KBM-7 (cell line): ENCODE data around the gene ELOA.
"Not testable (repeated sequence)": the region's sequence is repeated elsewhere in the genome, so short reads cannot be mapped to it uniquely, and the experiment has no call there.

Source experiments
- DNase-seq: peaks from one replicate; pipeline ENCODE4 v3.0.0-alpha.2; 2015
- in situ Hi-C: fragments of 300-500 bp; cut with MboI; formaldehyde crosslinking; loops from 2 replicates; pipeline ENCODE4 v1.14.3; 2020; ENCODE audit warnings: low sequenced_read_pairs, low pct_unique_long_range_greater_than_20kb, mixed read lengths

The ELOA gene

DNA sequence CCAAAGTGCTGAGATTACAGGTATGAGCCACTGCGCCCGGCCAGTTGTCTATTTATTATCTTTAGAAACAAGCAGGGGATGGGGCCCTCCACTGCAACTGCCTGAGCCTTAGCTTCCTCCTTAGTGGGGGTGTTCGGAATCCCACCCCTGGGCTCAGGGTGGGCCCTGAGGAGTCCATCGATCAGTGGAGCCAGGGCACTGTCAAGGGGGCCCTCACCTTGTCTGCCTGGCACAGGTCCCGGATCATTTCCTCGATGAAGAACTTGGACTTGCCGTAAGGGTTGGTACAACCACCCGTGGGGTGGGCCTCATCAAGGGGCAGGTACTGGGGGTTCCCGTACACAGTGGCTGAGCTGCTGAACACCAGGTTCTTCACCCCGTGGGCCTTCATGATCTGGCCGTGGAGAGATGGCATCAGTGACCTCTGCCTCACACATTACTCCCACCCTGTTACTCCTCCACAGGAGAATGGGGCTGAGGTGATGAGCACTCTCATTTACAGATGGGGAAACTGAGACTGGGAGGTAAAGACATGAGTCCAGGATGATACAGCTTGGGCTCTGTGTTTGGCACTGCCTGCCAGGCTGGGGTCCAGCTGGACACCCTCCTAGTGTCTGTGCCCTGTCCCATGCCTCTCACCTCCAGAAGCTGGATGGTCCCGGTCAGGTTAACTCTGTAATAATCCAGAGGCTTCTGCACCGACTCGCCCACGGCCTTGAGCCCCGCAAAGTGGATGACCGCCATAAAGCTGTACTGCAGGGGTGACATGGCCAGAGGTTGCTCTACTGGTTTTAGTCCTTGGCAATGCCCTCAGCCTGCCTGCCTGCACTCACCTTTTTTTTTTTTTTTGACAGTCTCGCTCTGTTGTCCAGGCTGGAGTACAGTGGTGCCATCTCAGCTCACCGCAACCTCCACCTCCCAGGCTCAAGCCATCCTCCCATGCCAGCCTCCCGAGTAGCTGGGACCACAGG lies 54.5 kb downstream of the ELOA start:
- in situ Hi-C loops: no loop called here
- no peak for DNase-seq

DNA sequence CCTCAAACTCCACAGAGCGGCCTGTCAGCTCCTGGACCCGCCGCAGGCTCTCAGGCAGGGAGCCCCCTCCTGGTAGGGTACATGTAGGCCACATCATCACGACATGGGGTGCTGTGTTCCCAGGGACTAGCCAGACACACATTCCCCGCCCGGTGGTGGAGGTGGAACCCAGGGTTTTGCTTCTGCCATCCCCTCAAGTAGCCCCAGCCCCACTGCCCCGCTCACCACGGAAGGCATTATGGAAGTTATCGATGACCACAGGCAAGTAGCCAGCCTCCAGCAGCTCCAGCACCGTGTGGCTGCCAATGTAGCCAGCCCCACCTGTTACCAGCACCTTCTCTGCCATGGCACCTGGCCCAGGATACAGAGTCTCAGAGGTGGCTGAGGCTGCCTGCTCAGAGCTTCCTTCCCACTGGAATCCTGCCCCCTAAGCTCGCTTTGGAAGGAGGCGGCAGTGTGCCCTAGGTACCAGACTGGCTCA lies 55.4 kb downstream of the ELOA start:
- DNase-seq: no peak
- in situ Hi-C loops: no loop called here

DNA sequence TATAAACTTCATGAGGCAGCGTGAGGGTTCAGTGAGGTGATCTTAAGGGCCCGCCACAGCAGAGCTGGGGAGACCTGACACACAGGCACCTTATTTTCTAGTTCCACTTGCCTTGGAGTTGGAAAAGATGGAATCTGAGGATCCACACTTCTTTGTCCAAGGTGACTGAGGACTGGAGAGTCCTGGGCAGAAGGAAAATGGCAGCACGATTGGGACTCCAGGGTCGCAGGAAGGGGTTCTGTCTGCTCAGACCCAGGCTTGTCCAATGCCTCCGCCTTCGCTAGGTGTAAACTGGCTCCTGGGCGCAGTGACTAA lies 55.9 kb downstream of the ELOA start:
- in situ Hi-C loops: no loop called here
- DNase-seq: no peak

- in situ Hi-C loops: loop anchor here (25.0 kb wide), 1 partner anchor 113 kb away; the partner anchor contains the start of gene CNR2
- no peak for DNase-seq
Measured at GRCh38 chr1:23799570-23800399, 56.5 kb downstream of the ELOA start.

DNA sequence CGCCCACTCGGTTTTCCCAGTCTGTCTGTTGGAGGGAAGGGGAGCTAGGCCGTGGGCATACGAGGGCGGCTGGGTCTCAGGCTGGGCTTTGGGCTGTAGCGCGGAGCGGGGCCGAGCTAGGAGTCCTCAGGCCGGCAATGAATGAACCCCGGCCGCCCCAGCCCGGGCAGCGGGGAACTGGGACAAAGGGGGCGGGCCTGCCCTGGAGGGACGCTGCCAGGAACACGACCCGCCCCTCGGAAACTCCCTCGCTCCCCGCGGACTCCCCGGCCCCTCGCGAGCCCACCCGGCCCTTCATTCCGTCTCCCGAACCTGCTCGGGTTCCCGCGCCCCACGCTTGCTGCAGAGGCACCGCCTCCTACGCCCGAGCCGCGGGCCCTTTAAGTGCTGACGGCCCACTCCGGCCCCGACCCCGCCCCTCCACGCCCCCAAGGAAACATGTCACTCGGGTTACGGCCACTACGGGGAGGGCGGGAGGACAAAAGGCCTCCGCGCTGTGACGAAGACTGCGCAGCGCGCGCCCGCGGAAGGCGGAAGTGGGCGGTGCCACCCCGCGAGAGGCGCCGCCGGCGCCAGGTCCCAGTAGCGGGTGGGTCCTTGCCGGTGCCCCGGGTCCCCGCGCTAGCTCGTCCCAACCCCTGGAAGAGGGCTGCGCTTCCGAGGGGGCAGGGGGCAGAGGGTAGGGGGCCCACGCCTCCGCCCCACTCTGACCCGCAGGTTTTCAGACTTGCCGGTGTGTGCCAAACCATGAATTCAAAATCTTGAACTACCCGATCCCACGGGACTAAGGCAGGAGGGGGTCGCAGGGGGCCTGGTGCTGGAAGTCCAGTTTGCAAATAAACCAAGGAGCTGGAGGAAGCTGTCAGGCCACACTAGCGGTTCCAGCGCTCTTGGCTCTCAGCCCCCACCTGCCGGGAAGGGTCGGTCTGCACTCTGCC lies 57.4 kb downstream of the ELOA start, which contains the start of gene GALE:
TSS of gene GALE (minus strand) at position 355 of the 938 bp plus-strand sequence. CDS start 1,747 bp downstream, outside the sequence.
- peak; percentile 93 for DNase-seq
- in situ Hi-C loops: loop anchor here (25.0 kb wide), 1 partner anchor 112 kb away; the partner anchor contains the start of gene CNR2

GRCh38 chr1:23801338-23801748 lies 58.1 kb downstream of the ELOA start:
- DNase-seq: no peak
- in situ Hi-C loops: loop anchor here (25.0 kb wide), 1 partner anchor 111 kb away; the partner anchor contains the start of gene CNR2

DNA sequence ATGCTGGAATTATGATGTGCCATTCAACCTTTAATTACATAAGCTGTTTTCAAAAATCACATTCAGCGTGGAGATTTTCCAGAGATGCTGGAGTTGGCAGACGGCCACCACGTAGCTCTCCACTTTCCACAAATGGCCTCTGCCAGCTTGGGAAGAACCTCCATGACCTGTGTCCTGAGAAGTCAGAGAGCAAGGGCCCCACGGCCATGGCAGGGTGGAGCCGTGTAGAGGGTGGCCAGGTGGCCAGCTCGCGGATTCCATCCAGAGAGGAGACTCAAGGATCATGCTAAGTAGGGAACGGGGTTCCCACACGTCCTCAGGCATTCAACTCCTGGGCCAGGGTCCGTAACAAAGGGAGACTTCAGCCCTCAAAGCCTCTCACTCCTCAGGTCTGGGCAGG lies 58.6 kb downstream of the ELOA start:
- DNase-seq: no peak
- in situ Hi-C loops: loop anchor here (25.0 kb wide), 1 partner anchor 110 kb away; the partner anchor contains the start of gene CNR2

DNA sequence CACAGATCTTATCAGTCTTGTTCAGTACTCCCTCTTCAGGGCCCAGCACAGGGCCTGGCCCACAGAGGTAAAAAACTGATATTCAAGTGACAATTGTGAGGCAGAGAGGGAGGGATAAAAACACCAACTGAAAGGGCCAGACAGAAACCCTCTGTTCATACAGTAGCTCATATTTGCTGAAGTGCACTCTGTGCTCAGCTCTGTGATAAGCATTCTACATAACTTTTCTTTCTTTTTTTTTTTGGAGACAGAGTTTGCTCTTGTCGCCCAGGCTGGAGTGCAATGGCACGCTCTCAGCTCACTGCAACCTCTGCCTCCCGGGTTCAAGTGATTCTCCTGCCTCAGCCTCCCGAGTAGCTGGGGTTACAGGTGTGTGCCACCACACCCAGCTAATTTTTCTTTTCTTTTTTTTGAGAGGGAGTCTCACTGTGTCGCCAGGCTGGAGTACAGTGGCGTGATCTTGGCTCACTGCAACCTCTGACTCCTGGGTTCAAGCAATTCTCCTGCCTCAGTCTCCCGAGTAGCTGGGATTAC lies 59.6 kb downstream of the ELOA start:
- not testable (repeated sequence) for DNase-seq
- in situ Hi-C loops: loop anchor here (25.0 kb wide), 1 partner anchor 109 kb away; the partner anchor contains the start of gene CNR2

DNA sequence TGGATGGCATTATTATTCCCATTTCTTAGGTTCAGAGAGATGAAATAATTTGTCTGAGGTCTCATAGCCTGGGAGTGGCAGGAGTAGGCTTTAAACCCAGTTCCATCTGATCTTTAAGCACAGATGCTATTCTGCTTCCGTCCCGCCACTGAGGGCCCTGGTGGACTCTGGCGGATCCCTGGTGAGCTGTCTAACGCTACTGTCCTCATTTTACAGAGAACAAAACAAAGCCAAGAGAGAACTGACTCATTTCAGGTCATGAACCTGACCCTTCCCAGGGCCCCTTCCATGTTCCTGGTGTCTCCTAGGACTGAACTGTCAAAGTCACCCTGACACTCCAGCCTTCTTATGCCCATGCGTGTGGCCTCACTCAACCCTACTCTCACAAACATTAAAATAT lies 60.4 kb downstream of the ELOA start:
- no peak for DNase-seq
- in situ Hi-C loops: loop anchor here (25.0 kb wide), 1 partner anchor 109 kb away; the partner anchor contains the start of gene CNR2

DNA sequence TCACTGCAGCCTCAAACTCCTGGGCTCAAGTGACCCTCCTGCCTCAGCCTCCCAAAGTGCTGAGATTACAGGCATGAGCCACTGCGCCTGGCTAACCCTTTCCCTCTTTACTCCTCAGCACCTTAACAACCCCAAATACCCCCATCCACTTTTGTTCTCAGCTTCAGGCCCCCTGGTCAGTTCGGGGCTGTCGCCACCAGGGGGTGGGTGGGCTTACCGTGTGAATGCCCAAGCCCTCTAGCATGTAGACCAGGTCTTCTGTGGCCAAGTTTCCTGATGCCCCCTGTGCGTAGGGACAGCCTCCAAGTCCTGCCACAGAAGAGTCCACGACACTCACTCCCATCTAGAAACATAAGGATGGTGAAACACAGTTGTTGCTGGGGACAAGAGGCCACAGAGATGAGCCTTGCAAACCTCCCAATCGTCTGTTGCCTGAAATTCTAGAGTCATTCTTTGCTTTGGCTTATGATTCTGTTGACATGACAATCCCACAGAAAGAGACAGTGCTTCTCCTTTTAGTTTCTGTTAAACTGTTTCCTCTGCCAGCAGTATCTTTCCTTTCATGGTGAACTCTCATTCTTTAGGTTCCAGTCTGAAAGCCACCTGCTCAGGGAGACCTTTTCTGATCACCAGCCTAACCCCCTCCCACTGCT lies 61.0 kb downstream of the ELOA start:
- in situ Hi-C loops: loop anchor here (25.0 kb wide), 1 partner anchor 108 kb away; the partner anchor contains the start of gene CNR2
- no peak for DNase-seq

GRCh38 chr1:23805025-23805424 lies 61.8 kb downstream of the ELOA start:
- no peak for DNase-seq
- in situ Hi-C loops: loop anchor here (25.0 kb wide), 1 partner anchor 107 kb away; the partner anchor contains the start of gene CNR2

DNA sequence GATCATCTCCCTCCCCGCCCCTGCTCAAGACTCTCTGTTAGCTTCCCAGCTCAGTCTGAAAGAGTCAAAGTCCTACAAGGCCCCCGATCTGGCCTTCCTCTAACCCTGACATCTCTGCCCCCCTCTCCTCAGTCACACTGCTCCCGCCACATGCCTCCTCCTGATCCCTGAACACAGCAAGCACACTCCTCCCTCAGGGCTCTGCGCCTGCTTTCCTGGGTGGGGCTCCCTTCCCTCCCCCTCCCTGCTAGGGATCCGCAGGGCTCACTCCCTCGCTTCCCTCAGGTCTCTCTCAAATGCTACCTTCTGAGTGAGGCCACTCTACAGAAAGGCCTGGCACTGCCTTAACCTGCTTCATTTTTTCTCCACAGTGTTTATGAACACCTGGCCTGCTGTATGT lies 63.0 kb downstream of the ELOA start:
- in situ Hi-C loops: loop anchor here (25.0 kb wide), 1 partner anchor 106 kb away; the partner anchor contains the start of gene CNR2
- no peak for DNase-seq

GRCh38 chr1:23807453-23807852 lies 64.2 kb downstream of the ELOA start:
- DNase-seq: peak; percentile 68
- in situ Hi-C loops: loop anchor here (25.0 kb wide), 1 partner anchor 105 kb away; the partner anchor contains the start of gene CNR2

- DNase-seq: peak; percentile 94
- in situ Hi-C loops: loop anchor here (25.0 kb wide), 1 partner anchor 103 kb away; the partner anchor contains the start of gene CNR2
Measured at GRCh38 chr1:23809751-23810171, 66.5 kb downstream of the ELOA start.

- DNase-seq: peak; percentile 96
Measured at GRCh38 chr1:23810818-23811540, 67.7 kb downstream of the ELOA start.

More at GRCh38 chr1:23810818-23811540, 67.7 kb downstream of the ELOA start:
- in situ Hi-C loops: loop anchor here (25.0 kb wide), 1 partner anchor 101 kb away; the partner anchor contains the start of gene CNR2
